Measurements from ENCODE around the gene TVP23C. TPM values are rescaled to one million over a fixed set of nuclear protein-coding genes. Genes with fewer than 3 reads are reported as not detected.
"Not testable (repeated sequence)": the region's sequence is repeated elsewhere in the genome, so short reads cannot be mapped to it uniquely, and the experiment has no call there.

TVP23C gene
- total RNA-seq, 2 donors from 2014 or later = 26.9 to 55.9 TPM

GRCh38 chr17:15558403-15559105, 4.7 kb downstream of the TVP23C start:
- H3K27me3 Mint-ChIP-seq, H3K9me3 Mint-ChIP-seq: not testable (repeated sequence)

DNA sequence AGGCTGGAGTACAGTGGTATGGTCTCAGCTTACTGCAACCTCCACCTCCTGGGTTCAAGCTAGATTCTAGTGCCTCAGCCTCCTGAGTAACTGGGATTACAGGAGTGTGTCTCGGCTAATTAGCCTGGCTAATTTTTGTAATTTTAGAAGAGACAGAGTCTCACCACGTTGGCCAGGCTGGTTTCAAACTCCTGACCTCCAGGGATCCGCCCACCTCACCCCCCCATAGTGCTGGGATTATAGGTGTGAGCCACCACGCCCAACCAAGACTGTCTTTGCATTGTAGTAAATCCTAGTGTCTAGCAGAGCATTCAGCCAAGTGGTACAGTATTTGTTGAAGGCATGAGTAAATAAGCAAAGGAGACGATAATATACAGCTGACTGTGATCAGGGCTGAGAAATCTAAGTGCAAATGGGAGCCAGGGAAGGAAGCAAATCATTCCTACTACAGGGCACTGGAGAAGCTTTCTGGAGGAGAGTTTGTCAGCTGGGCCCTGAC, 5.9 kb downstream of the TVP23C start:
- not testable (repeated sequence) for H3K27me3 Mint-ChIP-seq; ATAC-seq; H3K27ac Mint-ChIP-seq; H3K4me3 Mint-ChIP-seq; H3K9me3 Mint-ChIP-seq; DNase-seq (ENCODE audit: low spot score)
- Mint-ChIP-seq H3K4me1 (ENCODE audit: low read depth in 2 of 2) (peaks cover 20 to 32% of the 10 kb centered on the region in 2 donors), H3K36me3 (peaks cover 16% of the 10 kb centered on the region)

More at GRCh38 chr17:15558403-15559105, 4.7 kb downstream of the TVP23C start:
- Mint-ChIP-seq H3K4me3 (peak overlapping the region; percentile 38), H3K36me3 (peaks cover 16% of the 10 kb centered on the region), H3K4me1 (ENCODE audit: low read depth in 2 of 2) (peaks cover 20 to 32% of the 10 kb centered on the region in 2 donors)
- H3K27ac Mint-ChIP-seq; ATAC-seq; DNase-seq (ENCODE audit: low spot score): not testable (repeated sequence)

DNA sequence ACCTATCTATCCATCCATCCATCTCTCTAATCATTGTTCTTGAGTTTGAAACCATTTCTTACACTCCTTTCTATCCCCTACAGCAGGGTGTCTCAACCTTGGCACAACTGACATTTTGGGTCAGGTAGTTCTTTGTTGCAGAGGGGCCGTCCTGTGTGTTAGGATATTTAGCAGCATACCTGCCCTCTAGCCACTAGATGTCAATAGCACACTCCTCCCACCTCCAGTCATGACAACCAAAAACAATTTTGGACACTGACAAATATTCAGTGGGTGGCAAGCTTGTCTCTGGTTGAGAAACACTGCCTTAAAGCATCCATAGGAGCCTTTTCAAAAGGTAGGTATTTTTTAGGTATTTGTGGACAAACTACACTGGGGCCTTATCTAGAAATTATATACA, 10.4 kb downstream of the TVP23C start:
- peaks cover 13% of the 10 kb centered on the region for H3K36me3 Mint-ChIP-seq

GRCh38 chr17:15549552-15549951, 13.7 kb downstream of the TVP23C start:
- not testable (repeated sequence) for ATAC-seq; H3K9me3 Mint-ChIP-seq; H3K4me3 Mint-ChIP-seq; H3K4me1 Mint-ChIP-seq (ENCODE audit: low read depth in 2 of 2); H3K27me3 Mint-ChIP-seq; DNase-seq (ENCODE audit: low spot score); H3K27ac Mint-ChIP-seq; H3K36me3 Mint-ChIP-seq

More for the DNA sequence above, 10.4 kb downstream of the TVP23C start:
- H3K9me3 Mint-ChIP-seq; H3K4me3 Mint-ChIP-seq; H3K27me3 Mint-ChIP-seq; DNase-seq (ENCODE audit: low spot score); ATAC-seq; H3K27ac Mint-ChIP-seq: not testable (repeated sequence)
- H3K4me1 Mint-ChIP-seq (ENCODE audit: low read depth in 2 of 2) = peaks cover 18% of the 10 kb centered on the region in 2 donors

GRCh38 chr17:15546604-15547003, 16.7 kb downstream of the TVP23C start:
- H3K27me3 Mint-ChIP-seq; H3K4me1 Mint-ChIP-seq (ENCODE audit: low read depth in 2 of 2); DNase-seq (ENCODE audit: low spot score); ATAC-seq; H3K27ac Mint-ChIP-seq; H3K9me3 Mint-ChIP-seq; H3K4me3 Mint-ChIP-seq: not testable (repeated sequence)
- peaks cover 14% of the 10 kb centered on the region for H3K36me3 Mint-ChIP-seq

DNA sequence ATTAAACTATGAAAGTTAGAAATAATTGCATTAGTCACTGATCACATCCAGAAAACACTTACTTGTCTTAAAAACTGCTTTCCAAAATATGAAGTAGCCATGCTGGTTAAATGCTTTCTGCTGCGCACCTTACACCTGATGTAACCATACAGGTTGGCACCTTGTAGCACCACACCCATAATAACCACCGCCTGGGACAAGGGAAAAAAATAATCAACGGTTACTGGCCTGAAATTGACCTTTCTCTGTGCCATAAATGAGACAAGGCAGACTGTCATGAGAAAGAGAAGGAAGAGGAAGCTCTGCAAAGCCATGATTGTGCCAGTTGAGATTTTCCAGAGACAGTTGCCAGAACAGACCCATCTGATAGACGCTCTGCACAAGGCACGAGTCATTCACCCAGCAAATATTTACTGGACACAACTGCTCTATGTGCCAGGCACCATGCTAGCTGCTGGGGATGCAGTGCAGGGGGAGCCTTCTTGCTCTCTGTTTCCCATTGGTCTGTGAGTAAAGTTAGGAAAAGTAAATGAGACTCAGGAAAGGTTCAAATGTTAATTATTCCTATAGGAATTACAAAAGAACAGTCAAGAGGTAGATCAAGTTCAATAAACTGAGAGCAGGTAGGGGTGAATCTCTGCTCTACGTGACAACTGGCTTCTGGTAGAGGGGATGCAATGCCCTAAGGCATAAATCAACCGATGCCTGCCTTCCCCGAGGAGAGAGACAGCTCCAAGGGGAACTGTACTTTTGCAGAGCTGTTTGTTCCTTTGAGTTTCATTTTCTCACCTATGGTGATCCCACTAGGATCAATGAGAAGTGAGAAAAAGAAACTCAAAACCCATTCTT, 22.7 kb downstream of the TVP23C start:
- not testable (repeated sequence) for H3K27ac Mint-ChIP-seq; H3K9me3 Mint-ChIP-seq; ATAC-seq; H3K4me3 Mint-ChIP-seq; H3K27me3 Mint-ChIP-seq; DNase-seq (ENCODE audit: low spot score); H3K4me1 Mint-ChIP-seq (ENCODE audit: low read depth in 2 of 2); H3K36me3 Mint-ChIP-seq

GRCh38 chr17:15533122-15533521, 30.2 kb downstream of the TVP23C start:
- H3K36me3 Mint-ChIP-seq; H3K9me3 Mint-ChIP-seq; H3K4me3 Mint-ChIP-seq; H3K27ac Mint-ChIP-seq; H3K4me1 Mint-ChIP-seq (ENCODE audit: low read depth in 2 of 2); ATAC-seq; H3K27me3 Mint-ChIP-seq; DNase-seq (ENCODE audit: low spot score): not testable (repeated sequence)

DNA sequence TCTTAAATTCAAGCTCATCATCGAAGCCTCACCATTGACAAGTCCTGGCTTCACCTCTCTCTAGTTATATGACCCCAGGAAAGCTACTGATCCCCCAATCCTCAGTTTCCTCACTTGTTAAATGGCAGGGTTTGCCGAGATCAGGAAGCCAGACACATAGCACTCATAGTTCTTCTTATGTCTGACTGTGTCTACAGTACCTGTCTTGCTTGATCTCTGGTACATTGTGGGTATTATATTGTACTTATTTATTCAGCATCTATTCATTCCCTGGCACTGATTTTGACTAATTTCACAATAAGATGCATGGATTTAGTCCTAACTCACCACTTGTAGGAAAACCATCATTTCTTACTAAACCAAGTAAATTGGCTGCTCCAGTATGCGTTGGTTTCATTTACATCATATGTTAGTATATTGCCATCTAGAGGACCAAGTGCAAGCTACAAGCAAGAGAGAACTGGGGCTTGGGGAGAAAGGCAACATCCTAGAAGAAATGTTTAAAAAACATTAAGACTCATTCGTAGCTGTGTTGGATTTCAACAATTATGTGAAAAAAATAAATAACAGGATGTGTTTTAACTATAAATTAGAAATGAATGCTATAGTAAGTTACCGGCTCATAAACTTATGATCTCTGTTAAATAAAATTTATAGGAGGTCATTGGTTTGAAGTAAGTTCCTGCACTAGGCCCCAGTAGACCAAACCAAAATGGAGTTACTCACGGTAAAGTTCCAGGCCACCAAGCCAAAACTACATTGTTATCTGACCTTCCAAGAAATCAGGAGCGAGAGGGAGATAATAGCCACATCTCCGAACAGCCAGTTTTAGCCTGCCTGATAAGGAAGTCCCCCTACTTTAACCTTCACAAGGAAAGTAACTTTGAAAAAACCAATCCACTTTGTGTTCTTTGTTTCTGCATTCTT, 36.7 kb downstream of the TVP23C start:
- not testable (repeated sequence) for DNase-seq (ENCODE audit: low spot score); H3K9me3 Mint-ChIP-seq; H3K27me3 Mint-ChIP-seq; H3K4me3 Mint-ChIP-seq; H3K27ac Mint-ChIP-seq
- peak in 1 of 2 donors; percentile 62 for ATAC-seq
- Mint-ChIP-seq H3K36me3 (peaks cover 10% of the 10 kb centered on the region), H3K4me1 (ENCODE audit: low read depth in 2 of 2) (peaks cover 12 to 15% of the 10 kb centered on the region in 2 donors)

GRCh38 chr17:15524990-15525985, 38.0 kb downstream of the TVP23C start:
- not testable (repeated sequence) for H3K27ac Mint-ChIP-seq; H3K4me3 Mint-ChIP-seq; ATAC-seq; H3K36me3 Mint-ChIP-seq; H3K9me3 Mint-ChIP-seq; DNase-seq (ENCODE audit: low spot score); H3K27me3 Mint-ChIP-seq
- H3K4me1 Mint-ChIP-seq (ENCODE audit: low read depth in 2 of 2) = peaks cover 12 to 15% of the 10 kb centered on the region in 2 donors

GRCh38 chr17:15516150-15516549, 47.1 kb downstream of the TVP23C start:
- H3K4me1 Mint-ChIP-seq (ENCODE audit: low read depth in 2 of 2) = peaks cover 0 to 9% of the 10 kb centered on the region in 2 donors
- peaks cover 13% of the 10 kb centered on the region for H3K36me3 Mint-ChIP-seq
- no peak for ATAC-seq
- no peaks in the 10 kb centered on the region for H3K9me3 Mint-ChIP-seq
- no peak for DNase-seq (ENCODE audit: low spot score)
- H3K4me3 Mint-ChIP-seq = no peak overlapping the region
- H3K27ac Mint-ChIP-seq = no peak overlapping the region
- no peaks in the 10 kb centered on the region for H3K27me3 Mint-ChIP-seq

DNA sequence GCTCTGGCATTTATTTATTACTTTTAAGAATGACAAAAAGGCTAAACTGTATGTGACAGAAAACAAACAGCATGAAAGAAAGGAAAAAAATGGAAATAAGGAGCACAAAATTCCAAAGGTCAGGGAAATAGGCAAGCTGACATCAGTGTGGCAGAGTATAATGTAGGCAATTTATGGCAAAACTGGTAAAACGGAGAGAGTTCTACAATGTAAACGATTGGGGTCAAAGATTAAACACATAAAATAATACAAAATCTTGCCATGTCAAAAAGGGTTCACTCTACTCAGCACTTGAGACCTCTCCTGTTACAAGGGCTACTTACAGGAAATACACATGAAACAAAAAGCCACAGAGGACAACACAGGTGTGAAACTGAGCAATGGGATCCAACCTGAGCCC, 48.8 kb downstream of the TVP23C start:
- peaks cover 19% of the 10 kb centered on the region for H3K36me3 Mint-ChIP-seq
- H3K27ac Mint-ChIP-seq = no peak overlapping the region
- no peaks in the 10 kb centered on the region for H3K27me3 Mint-ChIP-seq
- DNase-seq (ENCODE audit: low spot score) = no peak
- ATAC-seq = no peak
- no peak overlapping the region for H3K4me3 Mint-ChIP-seq
- H3K9me3 Mint-ChIP-seq = no peaks in the 10 kb centered on the region
- peaks cover 0 to 9% of the 10 kb centered on the region in 2 donors for H3K4me1 Mint-ChIP-seq (ENCODE audit: low read depth in 2 of 2)

- Mint-ChIP-seq H3K4me3 (no peak overlapping the region), H3K27ac (no peak overlapping the region), H3K27me3 (no peaks in the 10 kb centered on the region), H3K4me1 (ENCODE audit: low read depth in 2 of 2) (peaks cover 0 to 8% of the 10 kb centered on the region in 2 donors), H3K9me3 (no peaks in the 10 kb centered on the region), H3K36me3 (peaks cover 19% of the 10 kb centered on the region)
- DNase-seq (ENCODE audit: low spot score) (no peak), ATAC-seq (no peak)
Observed at GRCh38 chr17:15513856-15514459, 49.3 kb downstream of the TVP23C start.

Data from natural killer cell treated with Interleukin-12 subunit alpha and Interleukin-12 subunit beta and Interleukin-15 and Interleukin-18, amount 100 ng/mL, for 72 hours (primary cell).